ENCODE measurements around the gene BLM. TPM values are rescaled to one million over a fixed set of nuclear protein-coding genes. Genes with fewer than 3 reads are reported as not detected.
A peak's percentile ranks its signal among the peaks of the same experiment; 100 is the strongest.

The BLM gene
- total and polyA plus RNA-seq, 2 of the 13 experiments (the other 11 are each of a cell fraction or from before 2014, with no cell fraction given) = 5.1 to 11.8 TPM

DNA sequence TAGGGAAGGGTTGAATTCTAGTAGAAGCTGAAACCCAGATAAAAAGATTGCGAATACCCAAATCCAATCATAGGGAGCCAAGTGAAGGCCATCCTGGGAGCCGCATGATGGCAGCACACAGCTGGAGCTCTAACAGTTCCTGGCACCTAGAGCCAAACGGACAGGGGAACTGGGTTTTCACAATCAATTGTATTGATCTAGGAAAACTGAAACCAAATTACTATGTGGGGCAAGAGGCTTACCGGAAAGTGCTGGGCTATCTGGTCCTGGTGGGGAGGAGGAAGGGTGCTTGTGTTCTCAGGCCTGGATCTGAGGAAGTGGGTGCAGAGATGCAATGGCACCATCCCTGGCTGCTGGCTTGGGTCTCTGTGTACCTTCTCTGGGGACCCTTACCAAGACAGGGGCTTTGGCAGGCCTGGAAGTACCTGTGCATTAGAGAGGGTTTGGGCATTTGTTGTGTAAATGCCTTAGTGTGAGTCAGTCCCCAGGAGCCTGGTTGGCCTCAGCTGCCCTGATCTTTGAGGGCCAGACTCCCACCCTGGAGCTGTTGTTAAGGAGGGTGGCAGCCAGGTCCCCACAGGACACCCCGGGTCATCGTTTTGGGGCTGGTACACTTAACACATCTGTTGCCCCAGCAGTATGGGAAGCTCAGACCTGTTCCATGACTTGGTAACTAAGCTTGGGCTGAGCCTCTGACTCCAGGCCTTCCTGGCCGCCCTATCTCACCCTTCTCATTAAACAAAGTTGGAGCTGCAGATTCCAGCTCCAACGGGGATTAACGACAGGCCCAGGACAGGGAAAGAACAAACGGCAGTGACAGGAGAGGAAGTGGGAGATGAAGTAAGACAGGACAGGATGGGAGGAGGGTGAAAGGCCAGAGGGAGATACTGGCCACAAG, 142.3 kb downstream of the BLM start (continued):
- TF ChIP-seq, protein P1, sequence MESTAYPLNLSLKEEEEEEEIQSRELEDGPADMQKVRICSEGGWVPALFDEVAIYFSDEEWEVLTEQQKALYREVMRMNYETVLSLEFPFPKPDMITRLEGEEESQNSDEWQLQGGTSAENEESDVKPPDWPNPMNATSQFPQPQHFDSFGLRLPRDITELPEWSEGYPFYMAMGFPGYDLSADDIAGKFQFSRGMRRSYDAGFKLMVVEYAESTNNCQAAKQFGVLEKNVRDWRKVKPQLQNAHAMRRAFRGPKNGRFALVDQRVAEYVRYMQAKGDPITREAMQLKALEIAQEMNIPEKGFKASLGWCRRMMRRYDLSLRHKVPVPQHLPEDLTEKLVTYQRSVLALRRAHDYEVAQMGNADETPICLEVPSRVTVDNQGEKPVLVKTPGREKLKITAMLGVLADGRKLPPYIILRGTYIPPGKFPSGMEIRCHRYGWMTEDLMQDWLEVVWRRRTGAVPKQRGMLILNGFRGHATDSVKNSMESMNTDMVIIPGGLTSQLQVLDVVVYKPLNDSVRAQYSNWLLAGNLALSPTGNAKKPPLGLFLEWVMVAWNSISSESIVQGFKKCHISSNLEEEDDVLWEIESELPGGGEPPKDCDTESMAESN (CRISPR knock-in tag; conservative IDR thresholded peaks at IDR 0.05) = peak; percentile 18; the same call in 1 of the 2 replicates
- TF ChIP-seq MXD4 (CRISPR knock-in tag; IDR thresholded peaks at IDR 0.05) (no peak), SOX6 (IDR thresholded peaks at IDR 0.05) (no peak), SOX6 (CRISPR knock-in tag; IDR thresholded peaks at IDR 0.05) (peak; percentile 50), ZFP37 (CRISPR knock-in tag; IDR thresholded peaks at IDR 0.05; ENCODE audit: borderline replicate concordance) (no peak), HOXA3 (CRISPR knock-in tag; IDR thresholded peaks at IDR 0.05) (peak; percentile 27; the same call in 1 of the 2 replicates), RAD51 (IDR thresholded peaks at IDR 0.05; ENCODE audit: borderline replicate concordance) (no peak), ZNF496 (CRISPR knock-in tag; IDR thresholded peaks at IDR 0.05; ENCODE audit: insufficient replicate concordance) (no peak), ZSCAN21 (CRISPR knock-in tag; IDR thresholded peaks at IDR 0.05; ENCODE audit: borderline replicate concordance) (peak; percentile 26; the same call in 1 of the 2 replicates), HMG20B (CRISPR knock-in tag; conservative IDR thresholded peaks at IDR 0.05) (no peak), ZNF354B (CRISPR knock-in tag; IDR thresholded peaks at IDR 0.05) (no peak), JUNB (CRISPR knock-in tag; IDR thresholded peaks at IDR 0.05; ENCODE audit: borderline replicate concordance) (no peak), SALL2 (CRISPR knock-in tag; IDR thresholded peaks at IDR 0.05) (0 out of 2 replicates have a peak, but pooled peaks have one; percentile 41), PHF5A (CRISPR knock-in tag; IDR thresholded peaks at IDR 0.05; ENCODE audit: low read depth, unreplicated experiment) (no peak), ZNF614 (CRISPR knock-in tag; IDR thresholded peaks at IDR 0.05; ENCODE audit: borderline replicate concordance) (no peak), MED1 (CRISPR knock-in tag; IDR thresholded peaks at IDR 0.05) (no peak), ONECUT2 (CRISPR knock-in tag; IDR thresholded peaks at IDR 0.05) (peak; percentile 88), GATAD2A (CRISPR knock-in tag; IDR thresholded peaks at IDR 0.05) (peak; percentile 86), PRPF4 (IDR thresholded peaks at IDR 0.05; ENCODE audit: low read depth, low read length, poor library complexity, severe bottlenecking) (no peak), ZNF224 (CRISPR knock-in tag; IDR thresholded peaks at IDR 0.05) (no peak), ATM (IDR thresholded peaks at IDR 0.05; ENCODE audit: borderline replicate concordance) (no peak), JDP2 (CRISPR knock-in tag; IDR thresholded peaks at IDR 0.05; ENCODE audit: borderline replicate concordance) (no peak), ARNT (IDR thresholded peaks at IDR 0.05) (no peak), PAX8 (CRISPR knock-in tag; IDR thresholded peaks at IDR 0.05; ENCODE audit: borderline replicate concordance) (no peak)
- TF ChIP-seq, protein P2, sequence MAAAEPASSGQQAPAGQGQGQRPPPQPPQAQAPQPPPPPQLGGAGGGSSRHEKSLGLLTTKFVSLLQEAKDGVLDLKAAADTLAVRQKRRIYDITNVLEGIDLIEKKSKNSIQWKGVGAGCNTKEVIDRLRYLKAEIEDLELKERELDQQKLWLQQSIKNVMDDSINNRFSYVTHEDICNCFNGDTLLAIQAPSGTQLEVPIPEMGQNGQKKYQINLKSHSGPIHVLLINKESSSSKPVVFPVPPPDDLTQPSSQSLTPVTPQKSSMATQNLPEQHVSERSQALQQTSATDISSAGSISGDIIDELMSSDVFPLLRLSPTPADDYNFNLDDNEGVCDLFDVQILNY (CRISPR knock-in tag; conservative IDR thresholded peaks at IDR 0.05) = no peak
- TF ChIP-seq, protein P3, sequence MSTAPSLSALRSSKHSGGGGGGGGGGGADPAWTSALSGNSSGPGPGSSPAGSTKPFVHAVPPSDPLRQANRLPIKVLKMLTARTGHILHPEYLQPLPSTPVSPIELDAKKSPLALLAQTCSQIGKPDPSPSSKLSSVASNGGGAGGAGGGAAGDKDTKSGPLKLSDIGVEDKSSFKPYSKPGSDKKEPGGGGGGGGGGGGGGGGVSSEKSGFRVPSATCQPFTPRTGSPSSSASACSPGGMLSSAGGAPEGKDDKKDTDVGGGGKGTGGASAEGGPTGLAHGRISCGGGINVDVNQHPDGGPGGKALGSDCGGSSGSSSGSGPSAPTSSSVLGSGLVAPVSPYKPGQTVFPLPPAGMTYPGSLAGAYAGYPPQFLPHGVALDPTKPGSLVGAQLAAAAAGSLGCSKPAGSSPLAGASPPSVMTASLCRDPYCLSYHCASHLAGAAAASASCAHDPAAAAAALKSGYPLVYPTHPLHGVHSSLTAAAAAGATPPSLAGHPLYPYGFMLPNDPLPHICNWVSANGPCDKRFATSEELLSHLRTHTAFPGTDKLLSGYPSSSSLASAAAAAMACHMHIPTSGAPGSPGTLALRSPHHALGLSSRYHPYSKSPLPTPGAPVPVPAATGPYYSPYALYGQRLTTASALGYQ (CRISPR knock-in tag; IDR thresholded peaks at IDR 0.05) = no peak
- TF ChIP-seq, protein P4, sequence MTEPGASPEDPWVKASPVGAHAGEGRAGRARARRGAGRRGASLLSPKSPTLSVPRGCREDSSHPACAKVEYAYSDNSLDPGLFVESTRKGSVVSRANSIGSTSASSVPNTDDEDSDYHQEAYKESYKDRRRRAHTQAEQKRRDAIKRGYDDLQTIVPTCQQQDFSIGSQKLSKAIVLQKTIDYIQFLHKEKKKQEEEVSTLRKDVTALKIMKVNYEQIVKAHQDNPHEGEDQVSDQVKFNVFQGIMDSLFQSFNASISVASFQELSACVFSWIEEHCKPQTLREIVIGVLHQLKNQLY (CRISPR knock-in tag; IDR thresholded peaks at IDR 0.05) = no peak

Measured in HepG2 (cell line).